ENCODE measurements around the gene DNAJC1.
"Not testable (repeated sequence)": the region's sequence is repeated elsewhere in the genome, so short reads cannot be mapped to it uniquely, and the experiment has no call there.

The DNAJC1 gene

GRCh38 chr10:21904930-21905329 lies 98.6 kb downstream of the DNAJC1 start:
- DNase-seq (ENCODE audit: low spot score) = no peak

- no peak for DNase-seq (ENCODE audit: low spot score)
Observed at GRCh38 chr10:21899736-21900135, 103.8 kb downstream of the DNAJC1 start.

- no peak for DNase-seq (ENCODE audit: low spot score)
Observed at GRCh38 chr10:21895932-21896331, 107.6 kb downstream of the DNAJC1 start.

- DNase-seq (ENCODE audit: low spot score) = no peak
Observed at GRCh38 chr10:21894648-21895342, 108.7 kb downstream of the DNAJC1 start.

- no peak for DNase-seq (ENCODE audit: low spot score)
Observed at GRCh38 chr10:21891439-21891838, 112.1 kb downstream of the DNAJC1 start.

GRCh38 chr10:21889477-21890275 lies 113.9 kb downstream of the DNAJC1 start:
- no peak for DNase-seq (ENCODE audit: low spot score)

GRCh38 chr10:21888959-21889358 lies 114.6 kb downstream of the DNAJC1 start:
- DNase-seq (ENCODE audit: low spot score) = no peak

- DNase-seq (ENCODE audit: low spot score) = no peak
Observed at GRCh38 chr10:21885940-21886339, 117.6 kb downstream of the DNAJC1 start.

- DNase-seq (ENCODE audit: low spot score) = no peak
Observed at GRCh38 chr10:21873198-21873597, 130.3 kb downstream of the DNAJC1 start.

- not testable (repeated sequence) for DNase-seq (ENCODE audit: low spot score)
Observed at GRCh38 chr10:21872771-21873170, 130.8 kb downstream of the DNAJC1 start.

- no peak for DNase-seq (ENCODE audit: low spot score)
Observed at GRCh38 chr10:21870849-21871248, 132.7 kb downstream of the DNAJC1 start.

GRCh38 chr10:21869087-21869486 lies 134.4 kb downstream of the DNAJC1 start:
- DNase-seq (ENCODE audit: low spot score) = not testable (repeated sequence)

- DNase-seq (ENCODE audit: low spot score) = no peak
Observed at GRCh38 chr10:21860718-21861117, 142.8 kb downstream of the DNAJC1 start.

- no peak for DNase-seq (ENCODE audit: low spot score)
Observed at GRCh38 chr10:21858455-21858854, 145.1 kb downstream of the DNAJC1 start.

GRCh38 chr10:21849607-21850006 lies 153.9 kb downstream of the DNAJC1 start:
- no peak for DNase-seq (ENCODE audit: low spot score)

GRCh38 chr10:21843645-21844044 lies 159.9 kb downstream of the DNAJC1 start:
- no peak for DNase-seq (ENCODE audit: low spot score)

GRCh38 chr10:21841273-21841672 lies 162.3 kb downstream of the DNAJC1 start:
- DNase-seq (ENCODE audit: low spot score) = not testable (repeated sequence)

GRCh38 chr10:21837487-21837886 lies 166.0 kb downstream of the DNAJC1 start:
- not testable (repeated sequence) for DNase-seq (ENCODE audit: low spot score)

- DNase-seq (ENCODE audit: low spot score) = not testable (repeated sequence)
Observed at GRCh38 chr10:21834574-21834973, 169.0 kb downstream of the DNAJC1 start.

- no peak for DNase-seq (ENCODE audit: low spot score)
Observed at GRCh38 chr10:21832821-21833130, 170.8 kb downstream of the DNAJC1 start.

- no peak for DNase-seq (ENCODE audit: low spot score)
Observed at GRCh38 chr10:21831986-21832820, 171.3 kb downstream of the DNAJC1 start.

- DNase-seq (ENCODE audit: low spot score) = no peak
Observed at GRCh38 chr10:21830037-21830436, 173.5 kb downstream of the DNAJC1 start.

- DNase-seq (ENCODE audit: low spot score) = no peak
Observed at GRCh38 chr10:21827308-21827707, 176.2 kb downstream of the DNAJC1 start.
